GM21360 (cell line): ENCODE measurements around the gene ACSS1.

ENCODE experiments used
- ATAC-seq: cut with Tn5 transposase; IDR thresholded peaks from one replicate; pipeline ENCODE4 v1.9.1; 2021; ENCODE audit warnings: mild to moderate bottlenecking, moderate library complexity; ENCODE audit not compliant: unreplicated experiment

The ACSS1 gene

DNA sequence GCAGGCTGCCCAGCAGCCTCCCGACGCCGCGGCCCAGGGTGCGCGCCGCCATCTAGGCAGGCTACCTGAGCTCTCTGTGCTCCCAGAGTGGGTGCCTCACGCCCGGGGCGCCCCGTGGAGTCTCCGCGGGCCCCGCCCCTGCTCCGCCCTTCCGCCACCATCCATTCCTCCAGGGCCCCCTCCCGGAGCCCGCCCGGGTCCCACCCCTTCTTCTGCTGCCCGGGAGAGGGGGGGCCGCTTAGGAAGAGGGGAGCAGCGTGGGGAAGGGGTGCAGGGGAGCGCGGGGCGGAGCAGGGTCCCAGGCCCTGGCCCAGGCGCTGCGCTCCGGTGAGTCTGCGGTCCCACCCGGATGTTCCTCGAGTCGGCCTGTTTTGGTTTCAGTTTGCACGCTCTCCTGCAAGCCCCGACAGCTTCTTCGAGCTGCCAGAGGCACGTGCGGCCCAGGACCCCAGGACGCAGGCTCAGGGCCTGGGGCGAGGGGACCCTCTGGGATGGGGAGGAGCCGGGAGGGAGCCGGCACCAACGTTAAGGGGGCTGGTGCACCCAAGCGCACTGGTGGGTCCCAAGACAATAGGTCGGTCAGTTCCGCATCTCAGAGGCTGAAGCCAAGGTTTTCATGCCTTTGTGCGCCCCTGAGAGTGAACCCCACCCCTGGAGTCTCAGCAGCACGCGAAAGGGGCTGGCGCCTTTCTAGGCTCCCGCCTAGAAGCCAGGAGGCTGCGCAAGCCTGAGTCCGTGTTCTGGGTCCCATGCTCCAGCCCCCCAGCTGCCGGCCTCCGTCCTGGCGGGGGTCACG is at the start of gene ACSS1:
ACSS1 (minus strand) TSS at position 89 of the 796 bp plus-strand sequence; CDS start at position 52, 37 bp downstream.
- ATAC-seq = peak; percentile 61

DNA sequence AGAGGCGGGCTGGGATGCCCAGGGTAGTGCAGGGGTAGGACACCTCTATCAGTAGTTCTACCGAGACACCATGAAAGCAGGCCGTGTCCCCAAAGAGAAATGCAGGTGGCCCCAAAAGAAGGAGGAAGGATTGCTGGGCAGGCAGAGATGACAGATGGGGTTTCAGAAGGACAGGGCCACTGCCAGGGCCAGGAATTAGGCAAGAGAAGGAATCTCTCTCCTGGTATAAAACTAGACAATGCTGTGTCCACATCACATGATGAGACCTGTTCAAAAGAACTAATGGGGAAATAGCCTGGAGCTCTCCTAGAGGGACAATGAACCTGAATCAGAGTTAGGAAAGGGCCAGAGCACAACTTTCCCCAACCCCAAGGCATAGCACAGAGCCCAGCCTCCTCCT is 45.6 kb upstream of the ACSS1 start:
- ATAC-seq = no peak

DNA sequence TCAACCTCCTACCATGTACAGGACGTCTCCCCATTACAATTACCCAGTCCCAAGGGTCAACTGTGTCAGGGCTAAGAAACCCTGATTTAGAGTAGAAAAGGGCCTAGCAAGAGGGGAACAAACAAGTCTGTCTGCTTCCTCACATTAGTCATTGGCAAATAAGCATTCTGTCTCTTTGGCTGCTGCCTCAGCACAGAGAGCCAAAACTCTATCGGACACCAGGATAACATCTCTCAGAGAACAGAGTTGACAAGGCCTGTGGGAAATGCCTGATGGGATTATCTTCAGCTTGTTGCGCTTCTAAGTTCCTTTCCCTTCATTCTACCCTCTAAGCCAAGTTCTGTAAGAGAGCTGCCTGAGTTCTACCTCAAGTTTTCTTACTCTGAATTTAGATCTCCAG is 43.0 kb upstream of the ACSS1 start:
- ATAC-seq = no peak

GRCh38 chr20:25099601-25100140 is 41.7 kb upstream of the ACSS1 start:
- ATAC-seq = no peak

GRCh38 chr20:25097498-25097897 is 39.6 kb upstream of the ACSS1 start:
- no peak for ATAC-seq

DNA sequence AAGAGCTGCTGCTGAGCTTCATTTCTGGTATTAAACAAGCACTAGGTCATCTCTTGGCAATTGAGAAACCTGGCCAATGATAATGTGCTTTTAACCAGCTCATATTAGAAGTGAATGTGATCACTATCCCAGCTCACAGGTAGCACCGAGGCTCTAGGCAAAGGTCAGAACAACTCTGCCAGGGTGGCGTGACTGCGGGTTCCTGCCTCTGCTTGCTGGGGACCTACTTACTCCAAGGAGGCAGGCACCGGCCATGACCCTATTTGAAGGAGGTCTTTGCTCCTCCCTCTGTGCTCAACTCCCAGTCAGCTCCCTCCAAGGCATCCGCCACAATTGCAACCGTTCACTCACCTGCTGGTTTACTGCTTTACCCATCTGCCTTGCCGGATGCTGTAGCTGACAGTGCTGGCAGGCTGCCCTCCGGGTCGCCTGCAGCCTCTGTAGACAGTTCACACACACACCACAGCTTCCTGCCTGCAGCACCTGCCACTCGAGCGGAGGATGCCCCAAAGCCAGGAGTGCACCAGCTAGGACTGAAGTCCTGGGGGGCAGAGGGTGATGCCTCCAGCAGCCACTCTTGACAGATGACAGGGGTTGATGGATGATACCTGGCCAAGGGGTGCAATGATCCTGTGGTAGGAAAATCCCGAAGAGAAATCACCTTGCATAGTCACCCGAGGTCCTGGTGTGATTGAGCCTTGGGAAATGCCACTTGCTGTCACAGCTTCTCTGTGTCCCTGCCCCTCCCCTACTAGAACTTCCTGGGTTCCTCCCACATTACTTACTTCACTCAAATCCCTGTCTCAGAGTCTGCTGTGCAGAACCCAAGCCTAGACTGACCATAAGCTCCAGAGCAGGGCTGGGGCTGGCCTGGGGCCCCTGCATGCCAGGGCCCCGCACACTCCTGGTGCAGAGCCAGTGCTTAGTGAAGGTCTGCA is 32.8 kb upstream of the ACSS1 start:
- peak; percentile 44 for ATAC-seq

GRCh38 chr20:25089662-25090061 is 31.7 kb upstream of the ACSS1 start:
- no peak for ATAC-seq

- ATAC-seq = no peak
Observed at GRCh38 chr20:25089096-25089495, 31.2 kb upstream of the ACSS1 start.

- no peak for ATAC-seq
Observed at GRCh38 chr20:25088267-25088666, 30.3 kb upstream of the ACSS1 start.

- no peak for ATAC-seq
Observed at GRCh38 chr20:25087186-25087929, 29.4 kb upstream of the ACSS1 start.

GRCh38 chr20:25085756-25086495 is 28.0 kb upstream of the ACSS1 start:
- no peak for ATAC-seq

- ATAC-seq = no peak
Observed at GRCh38 chr20:25084626-25085187, 26.8 kb upstream of the ACSS1 start.

- ATAC-seq = peak; percentile 61
Observed at GRCh38 chr20:25083773-25084625, 26.1 kb upstream of the ACSS1 start.

DNA sequence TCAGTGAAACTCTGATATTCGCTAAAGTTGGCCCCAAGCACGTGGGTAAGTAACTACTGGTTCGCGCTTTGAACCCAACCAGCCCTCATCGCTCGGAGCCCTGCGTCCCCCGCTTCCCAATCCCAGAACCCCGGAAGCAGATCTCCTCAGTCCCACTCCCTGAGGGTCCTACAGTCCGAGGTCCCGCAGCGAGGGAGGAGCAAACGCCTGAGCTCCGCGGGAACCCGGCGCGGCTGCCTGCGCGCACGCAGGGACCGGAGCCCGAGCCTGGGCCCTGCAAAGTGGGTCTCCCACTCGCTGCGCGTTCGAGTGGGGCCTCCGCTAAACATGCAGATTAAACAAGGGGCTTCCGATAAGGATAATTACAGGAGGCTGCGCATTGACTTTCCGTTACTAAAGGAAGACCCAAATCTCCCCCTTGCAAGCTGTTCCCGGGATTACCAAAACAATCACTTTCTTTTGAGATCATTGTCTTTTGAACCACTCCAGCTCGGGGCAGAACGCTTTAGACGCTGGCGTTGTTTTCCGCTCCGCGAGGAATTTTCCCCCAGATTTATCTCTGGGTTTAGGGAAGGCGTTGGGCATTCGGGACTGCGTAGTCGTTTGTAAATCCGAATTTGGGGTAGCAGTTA is 25.3 kb upstream of the ACSS1 start:
- no peak for ATAC-seq

GRCh38 chr20:25082498-25082873 is 24.5 kb upstream of the ACSS1 start:
- ATAC-seq = no peak

- ATAC-seq = no peak
Observed at GRCh38 chr20:25081730-25082497, 24.0 kb upstream of the ACSS1 start, which contains the start of gene VSX1. TSS of gene VSX1 (minus strand) at chr20:25082141. CDS start at chr20:25082096, 45 bp downstream.

- no peak for ATAC-seq
Observed at GRCh38 chr20:25081065-25081729, 23.3 kb upstream of the ACSS1 start.
